ENCODE results near the gene THSD4. TPM values are rescaled to one million over a fixed set of nuclear protein-coding genes. Genes with fewer than 3 reads are reported as not detected.

THSD4 gene
- total and polyA plus RNA-seq, 4 donors = 6.0 to 42.4 (median 18.5) TPM

DNA sequence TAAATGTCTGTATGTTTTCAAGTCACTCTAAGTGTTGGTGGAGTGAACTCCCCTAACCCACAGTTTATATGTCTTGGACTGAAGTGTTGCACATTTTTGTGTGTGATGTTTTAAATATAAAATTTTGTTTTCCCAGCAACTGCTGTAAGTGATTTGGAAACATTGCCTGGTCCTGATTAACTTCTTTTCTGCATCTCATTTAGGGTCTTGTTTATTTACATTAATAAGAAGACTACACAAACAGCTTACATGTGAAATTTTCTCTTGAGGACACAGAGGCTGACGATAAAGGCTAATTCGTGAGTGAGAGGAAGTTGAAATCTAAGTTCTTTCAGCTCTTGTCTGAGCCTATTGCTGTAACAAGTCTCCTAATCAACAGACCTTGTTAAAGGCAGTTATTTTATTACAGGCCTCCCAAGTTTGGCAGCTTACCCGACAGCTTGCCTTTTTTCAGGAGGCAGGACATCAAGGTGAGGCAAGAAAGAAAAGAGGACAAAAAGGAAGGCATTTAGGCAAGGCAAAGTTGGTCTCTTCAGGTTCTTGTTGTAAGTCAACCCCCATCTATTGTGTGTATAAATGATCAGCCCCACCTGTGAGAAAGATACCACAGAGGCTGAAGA is 517.4 kb downstream of the THSD4 start:
- TF ChIP-seq, protein P1, sequence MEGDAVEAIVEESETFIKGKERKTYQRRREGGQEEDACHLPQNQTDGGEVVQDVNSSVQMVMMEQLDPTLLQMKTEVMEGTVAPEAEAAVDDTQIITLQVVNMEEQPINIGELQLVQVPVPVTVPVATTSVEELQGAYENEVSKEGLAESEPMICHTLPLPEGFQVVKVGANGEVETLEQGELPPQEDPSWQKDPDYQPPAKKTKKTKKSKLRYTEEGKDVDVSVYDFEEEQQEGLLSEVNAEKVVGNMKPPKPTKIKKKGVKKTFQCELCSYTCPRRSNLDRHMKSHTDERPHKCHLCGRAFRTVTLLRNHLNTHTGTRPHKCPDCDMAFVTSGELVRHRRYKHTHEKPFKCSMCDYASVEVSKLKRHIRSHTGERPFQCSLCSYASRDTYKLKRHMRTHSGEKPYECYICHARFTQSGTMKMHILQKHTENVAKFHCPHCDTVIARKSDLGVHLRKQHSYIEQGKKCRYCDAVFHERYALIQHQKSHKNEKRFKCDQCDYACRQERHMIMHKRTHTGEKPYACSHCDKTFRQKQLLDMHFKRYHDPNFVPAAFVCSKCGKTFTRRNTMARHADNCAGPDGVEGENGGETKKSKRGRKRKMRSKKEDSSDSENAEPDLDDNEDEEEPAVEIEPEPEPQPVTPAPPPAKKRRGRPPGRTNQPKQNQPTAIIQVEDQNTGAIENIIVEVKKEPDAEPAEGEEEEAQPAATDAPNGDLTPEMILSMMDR (IDR thresholded peaks at IDR 0.05; ENCODE audit: control extremely low read depth, extremely low read depth) = no peak
- Histone ChIP-seq H3K9ac (ENCODE audit: insufficient read depth in 1 of 2, low read length in 2 of 2) (no peak overlapping the region), H3K27me3 (ENCODE audit: control insufficient read depth in 3 of 3, insufficient read depth in 3 of 3, low read length in 2 of 3) (no peaks in the 10 kb centered on the region), H3K27ac (ENCODE audit: low read depth in 1 of 2, low read length in 1 of 2) (no peak overlapping the region), H3K4me1 (ENCODE audit: control insufficient read depth in 5 of 5, insufficient read depth in 5 of 5, low read length in 5 of 5) (peaks cover 0 to 60% (median 0%) of the 10 kb centered on the region in 5 donors), H3K9me3 (ENCODE audit: control insufficient read depth in 4 of 4, insufficient read depth in 3 of 4, low read length in 3 of 4) (no peaks in the 10 kb centered on the region), H3K4me3 (no peak overlapping the region), H3K36me3 (ENCODE audit: control insufficient read depth in 4 of 4, insufficient read depth in 4 of 4, low read length in 4 of 4) (no peaks in the 10 kb centered on the region)
- ATAC-seq (ENCODE audit: insufficient read depth, low FRiP score) = no peak
- peak in 2 of 3 donors; percentile 73 to 85 for DNase-seq
- WGBS, 2 donors = 72 to 80% methylated on average over 3 of the region's 3 CpGs

DNA sequence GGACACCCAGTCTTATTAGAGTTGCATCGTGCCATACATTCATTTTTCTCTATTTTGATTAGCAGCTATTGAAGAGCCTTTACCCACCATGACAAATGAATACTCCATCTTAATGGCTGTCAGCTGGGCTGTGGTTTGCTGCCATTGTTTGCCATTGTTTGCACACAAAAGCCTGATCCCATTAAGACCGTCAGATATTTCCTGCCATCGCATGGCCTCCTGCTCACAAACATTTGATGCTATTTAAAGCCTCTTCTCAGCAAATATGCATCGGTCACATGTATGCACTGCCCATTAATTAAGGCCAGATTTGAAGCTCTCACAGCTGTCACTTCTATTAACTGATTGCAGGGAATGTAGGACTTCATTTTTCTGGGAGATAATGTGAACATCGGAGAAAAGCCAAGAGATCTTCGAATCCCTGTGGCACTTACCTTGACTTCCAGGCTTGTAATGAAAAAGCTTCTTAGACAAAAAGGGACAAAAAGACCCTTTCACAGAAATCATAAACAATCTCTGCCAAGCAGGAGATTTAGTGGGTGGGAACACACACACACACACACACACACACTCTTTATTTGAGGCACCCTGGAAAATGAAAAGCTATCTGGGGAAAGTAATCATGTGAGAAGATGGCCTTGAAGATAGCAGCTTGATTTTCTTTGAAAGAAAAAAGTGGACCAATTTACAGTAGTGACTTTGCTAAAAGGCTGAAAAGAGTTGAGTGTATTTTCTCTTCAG is 519.7 kb downstream of the THSD4 start:
- Histone ChIP-seq H3K27ac (ENCODE audit: low read depth in 1 of 2, low read length in 1 of 2) (no peak overlapping the region), H3K36me3 (ENCODE audit: control insufficient read depth in 4 of 4, insufficient read depth in 4 of 4, low read length in 4 of 4) (no peaks in the 10 kb centered on the region), H3K9ac (ENCODE audit: insufficient read depth in 1 of 2, low read length in 2 of 2) (no peak overlapping the region), H3K4me1 (ENCODE audit: control insufficient read depth in 5 of 5, insufficient read depth in 5 of 5, low read length in 5 of 5) (peaks cover 0 to 42% (median 0%) of the 10 kb centered on the region in 5 donors), H3K4me3 (no peak overlapping the region), H3K27me3 (ENCODE audit: control insufficient read depth in 3 of 3, insufficient read depth in 3 of 3, low read length in 2 of 3) (no peaks in the 10 kb centered on the region), H3K9me3 (ENCODE audit: control insufficient read depth in 4 of 4, insufficient read depth in 3 of 4, low read length in 3 of 4) (no peaks in the 10 kb centered on the region)
- WGBS, 2 donors = 39 to 45% methylated on average over 6 of the region's 6 CpGs
- ATAC-seq (ENCODE audit: insufficient read depth, low FRiP score) = no peak
- TF ChIP-seq, protein P1 (IDR thresholded peaks at IDR 0.05; ENCODE audit: control extremely low read depth, extremely low read depth) = no peak
- DNase-seq = peak in 2 of 3 donors; percentile 45 to 73

DNA sequence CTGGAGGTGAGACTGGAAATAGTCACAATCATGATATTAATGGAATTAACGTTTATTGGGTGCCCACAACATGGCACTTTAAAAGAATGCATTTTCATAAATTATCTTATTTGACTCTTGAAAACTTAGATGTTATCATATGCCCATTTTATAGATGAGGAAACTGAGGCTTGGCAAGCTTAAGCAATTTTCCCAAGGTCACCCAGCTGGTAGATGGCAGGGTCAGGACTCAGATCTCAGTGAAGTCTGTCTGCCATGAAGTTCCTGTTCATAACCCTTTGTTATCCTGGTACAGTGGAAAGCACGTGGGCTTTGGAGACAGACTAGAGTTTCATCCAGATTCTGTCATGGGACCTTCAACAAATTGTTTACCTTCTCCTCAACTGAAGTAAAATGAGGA is 520.5 kb downstream of the THSD4 start:
- TF ChIP-seq, protein P1 (IDR thresholded peaks at IDR 0.05; ENCODE audit: control extremely low read depth, extremely low read depth) = no peak
- 91 to 94% methylated on average over 2 of the region's 2 CpGs for WGBS, 2 donors
- Histone ChIP-seq H3K4me3 (no peak overlapping the region), H3K4me1 (ENCODE audit: control insufficient read depth in 5 of 5, insufficient read depth in 5 of 5, low read length in 5 of 5) (peaks cover 0 to 35% (median 0%) of the 10 kb centered on the region in 5 donors), H3K27me3 (ENCODE audit: control insufficient read depth in 3 of 3, insufficient read depth in 3 of 3, low read length in 2 of 3) (no peaks in the 10 kb centered on the region), H3K27ac (ENCODE audit: low read depth in 1 of 2, low read length in 1 of 2) (no peak overlapping the region), H3K9me3 (ENCODE audit: control insufficient read depth in 4 of 4, insufficient read depth in 3 of 4, low read length in 3 of 4) (no peaks in the 10 kb centered on the region), H3K9ac (ENCODE audit: insufficient read depth in 1 of 2, low read length in 2 of 2) (no peak overlapping the region), H3K36me3 (ENCODE audit: control insufficient read depth in 4 of 4, insufficient read depth in 4 of 4, low read length in 4 of 4) (no peaks in the 10 kb centered on the region)
- ATAC-seq (ENCODE audit: insufficient read depth, low FRiP score) (no peak), DNase-seq (no peak)

Measured in lung (tissue), 12 donors.